K562 (cell line): Measurements from ENCODE around the gene JAKMIP1. TPM values are rescaled to one million over a fixed set of nuclear protein-coding genes. Genes with fewer than 3 reads are reported as not detected.
A peak's percentile ranks its signal among the peaks of the same experiment; 100 is the strongest.

ENCODE experiments used
- ATAC-seq: fragments of 200-7000 bp; cut with Tn5 transposase; 3 replicates; pipeline ENCODE4 v1.9.1; 2020; ENCODE audit warnings: moderate library complexity
- BruUV-seq: library from RNA; stranded (reverse); fragments of 400-500 nt; replicated peaks from 2 replicates; lab custom pipeline; 2021; lab: Mats Ljungman, UMichigan
- CTCF ChIA-PET: fragments of 300-600 bp; formaldehyde crosslinking; extraction: SDS; loops from one replicate; lab custom pipeline; 2021; ENCODE audit warnings: low intra/inter-chr PET ratio; lab: Yijun Ruan, JAX
- POLR2A ChIA-PET: fragments of 300-600, 350-650 bp; sonication (Branson Sonifier 250); formaldehyde crosslinking; extraction: SDS; loops from one replicate; lab custom pipeline; 2021; ENCODE audit warnings: antibody characterized with exemption, inconsistent platforms; lab: Yijun Ruan, JAX
- DNase-seq, 4 experiments: peaks; one replicate each; pipeline versions ENCODE4 v3.0.0 to v3.0.0-alpha.2; 2011 to 2018; ENCODE audit warnings: low spot score in 3 of 4, mixed read lengths in 3 of 4; ENCODE audit errors: extremely low read depth in 1 of 4
- FAIRE-seq: peaks from 2 replicates; lab custom pipeline; 2011; peaks lifted over from hg19 to GRCh38; lab: Jason Lieb, UNC
- H2AFZ ChIP-seq: 2 replicates; pipeline ENCODE4 v1.6.0; 2011; ENCODE audit warnings: low read depth, low read length, control low read depth, inconsistent platforms
- H3K27ac ChIP-seq: fragments of 200-600 bp; 3 replicates; pipeline ENCODE4 v1.8.0; 2011; ENCODE audit warnings: low read depth, mild to moderate bottlenecking, control low read depth, inconsistent platforms, low read length, moderate library complexity, mixed read lengths; ENCODE audit errors: extremely low read depth
- H3K27me3 ChIP-seq, 2 experiments: fragments of 300-600 bp in 1 of 2; 2 replicates in 1 of 2; 3 replicates in 1 of 2; pipeline versions ENCODE4 v1.6.0 to v1.8.0; 2011; ENCODE audit warnings: inconsistent platforms in 2 of 2, low read length in 2 of 2, mild to moderate bottlenecking in 1 of 2, mixed read lengths in 1 of 2, moderate library complexity in 1 of 2; ENCODE audit not compliant: control insufficient read depth in 2 of 2, insufficient read depth in 2 of 2
- H3K36me3 ChIP-seq: fragments of 300-600 bp; 3 replicates; pipeline ENCODE4 v1.8.0; 2011; ENCODE audit warnings: mild to moderate bottlenecking, low read length, inconsistent platforms; ENCODE audit not compliant: control insufficient read depth, insufficient read depth
- H3K4me1 ChIP-seq, 2 experiments: fragments of 200-600 bp in 1 of 2; replicated peaks in 1 of 2; 2 replicates in 1 of 2; 3 replicates in 1 of 2; pipeline versions ENCODE4 v1.5.1 to v1.8.0; 2011; ENCODE audit warnings: inconsistent platforms in 2 of 2, low read length in 2 of 2, mild to moderate bottlenecking in 1 of 2, mixed read lengths in 1 of 2, moderate library complexity in 1 of 2; ENCODE audit not compliant: control insufficient read depth in 2 of 2, insufficient read depth in 2 of 2
- H3K4me2 ChIP-seq: 2 replicates; pipeline ENCODE4 v1.6.1; 2011; ENCODE audit warnings: low read length, control low read depth, inconsistent platforms, mixed read lengths; ENCODE audit not compliant: insufficient read depth
- H3K4me3 ChIP-seq: fragments of 200-600 bp; sonication (generic), shearing (Covaris generic); 2 replicates; pipeline ENCODE4 v1.5.1; 2016; ENCODE audit warnings: control low read depth, inconsistent platforms
- H3K79me2 ChIP-seq: fragments of 200-600 bp; 3 replicates; pipeline ENCODE4 v1.8.0; 2011; ENCODE audit warnings: low read length, inconsistent platforms; ENCODE audit not compliant: control insufficient read depth, insufficient read depth
- H3K9ac ChIP-seq, 2 experiments: 2 replicates each; pipeline versions ENCODE4 v1.6.0 to v1.6.1; 2011; ENCODE audit warnings: low read depth in 2 of 2, low read length in 2 of 2, control low read depth in 1 of 2, inconsistent platforms in 1 of 2, mild to moderate bottlenecking in 1 of 2, mixed read lengths in 1 of 2; ENCODE audit not compliant: insufficient read depth in 1 of 2
- H3K9me1 ChIP-seq: one replicate; pipeline ENCODE4 v1.6.0; 2011; ENCODE audit warnings: inconsistent platforms, mild to moderate bottlenecking, low read length, moderate library complexity; ENCODE audit not compliant: control insufficient read depth, insufficient read depth
- H3K9me3 ChIP-seq: replicated peaks from 2 replicates; pipeline ENCODE4 v1.5.1; 2011; ENCODE audit warnings: low read depth, low read length, inconsistent platforms; ENCODE audit not compliant: control insufficient read depth, insufficient read depth
- H4K20me1 ChIP-seq: replicated peaks from 2 replicates; pipeline ENCODE4 v1.6.1; 2011; ENCODE audit warnings: low read length, inconsistent platforms, mixed read lengths; ENCODE audit not compliant: control insufficient read depth, insufficient read depth
- RNF2 ChIP-seq: sonication (generic); IDR thresholded peaks from 2 replicates; pipeline ENCODE4 v1.6.1; 2016
- SP1 ChIP-seq: sonication (generic); formaldehyde crosslinking; IDR thresholded peaks from 2 replicates; pipeline ENCODE4 v1.8.1; 2022; ENCODE audit warnings: mild to moderate bottlenecking, missing genetic modification reagents
- WGBS: fragments of 100-300 bp; shearing (Covaris generic); methylation state at CpG from one replicate; pipeline ENCODE4 v1.1.6; 2016; ENCODE audit warnings: low coverage, mixed read lengths; ENCODE audit not compliant: insufficient coverage; ENCODE audit errors: missing lambda C conversion rate; 5-methylcytosine and 5-hydroxymethylcytosine counted together
- in situ Hi-C: fragments of 300-500 bp; cut with MboI; formaldehyde crosslinking; loops from 4 replicates; pipeline ENCODE4 v1.15.0; 2018; ENCODE audit warnings: inconsistent platforms, mixed read lengths
- intact Hi-C: fragments of 100-400 bp; cut with micrococcal nuclease; formaldehyde crosslinking; loops from 2 replicates; pipeline ENCODE4 v1.14.2; 2022
- polyA plus RNA-seq, 8 experiments: library from polyadenylated mRNA; depleted of rRNA in 4 of 8; stranded (reverse) in 5 of 8; unstranded in 3 of 8; fragments of >200 nt; fragmentation: Nextera tagmentation in 2 of 8; fragmentation: Illumina TruSeq in 1 of 8; extraction: Ambion mirVana in 2 of 8; extraction: Trizol in 1 of 8; gene quantifications; 2 replicates each; pipeline versions ENCODE4 v1.2.1 to v1.2.3, GENCODE V29; 2011 to 2014; ENCODE audit warnings: inconsistent platforms in 1 of 8, missing spikeins in 1 of 8
- total RNA-seq, 7 experiments: library from RNA; depleted of rRNA in 6 of 7; stranded (reverse); fragments of >200 nt in 6 of 7; fragmentation: Illumina TruSeq in 2 of 7; extraction: Trizol in 2 of 7; gene quantifications; 2 replicates each; pipeline versions ENCODE4 v1.2.1 to v1.2.3, GENCODE V29; 2011 to 2021; ENCODE audit warnings: low replicate concordance in 1 of 7
- TF ChIP-seq, protein P1 (sequence below): fragments of 250-450 bp; sonication (Bioruptor Pico); IDR thresholded peaks from 2 replicates; pipeline ENCODE4 v1.9.0; 2021; ENCODE audit warnings: mild to moderate bottlenecking
- TF ChIP-seq, protein P2 (sequence below): fragments of 200-400 bp; formaldehyde crosslinking; IDR thresholded peaks from 2 replicates; pipeline ENCODE4 v1.6.1; 2017; ENCODE audit warnings: mild to moderate bottlenecking, low read depth, low read length, moderate library complexity
- TF ChIP-seq, protein P3 (sequence below): fragments of 450-650 bp; IDR thresholded peaks from 2 replicates; pipeline ENCODE4 v1.6.1; 2018; ENCODE audit not compliant: partially characterized antibody

Gene JAKMIP1
- total and polyA plus RNA-seq, 9 of the 15 experiments (the other 6 are each of a cell fraction or from before 2014, with no cell fraction given): not detected

DNA sequence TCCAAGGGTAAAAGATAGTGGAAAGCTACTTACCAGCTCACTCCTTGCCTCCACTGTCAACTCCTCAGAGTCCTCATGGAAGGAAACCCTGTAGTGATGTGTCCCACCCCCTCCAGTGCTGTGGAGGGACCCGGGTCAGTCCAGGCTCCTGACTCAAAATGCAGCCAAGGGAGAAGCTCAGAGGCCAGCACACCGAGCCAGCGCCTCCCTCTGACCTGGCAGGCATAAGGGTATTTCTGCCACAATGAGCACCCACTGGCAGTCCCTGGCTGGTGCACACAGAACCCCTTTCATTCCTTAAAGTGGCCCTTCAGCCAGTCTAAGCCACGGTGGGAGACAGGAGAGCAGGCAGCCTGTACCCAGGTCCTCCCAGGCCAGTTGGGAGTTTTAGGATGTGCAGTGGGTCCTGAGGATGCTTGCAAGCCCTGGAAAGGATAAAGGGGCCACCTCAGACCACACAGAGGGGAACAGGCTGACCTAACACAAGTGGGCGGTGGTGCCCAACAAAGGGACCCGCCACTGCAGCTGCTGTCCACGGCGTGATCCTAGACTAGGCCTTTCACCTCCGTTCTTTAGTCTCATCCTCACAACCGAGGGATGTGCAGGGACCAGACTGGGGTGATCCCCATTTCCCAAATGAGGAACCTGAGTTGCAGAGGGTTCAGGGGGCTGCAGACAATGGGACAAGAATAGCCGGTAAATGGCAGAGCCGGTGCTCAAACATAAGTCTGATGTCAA lies 5.7 kb downstream of the JAKMIP1 start:
- no peaks in the 10 kb centered on the region for H3K79me2 ChIP-seq
- no peak overlapping the region for H3K4me3 ChIP-seq
- no peaks in the 10 kb centered on the region; the same call in 1 of the 2 replicates for H4K20me1 ChIP-seq
- intact Hi-C loops (no loop called here), in situ Hi-C loops (no loop called here)
- peaks cover 2 to 45% of the 10 kb centered on the region in 2 experiments; a peak in 3 of 5 replicates for H3K27me3 ChIP-seq
- no peaks in the 10 kb centered on the region for H3K9me1 ChIP-seq
- TF ChIP-seq, protein P1, sequence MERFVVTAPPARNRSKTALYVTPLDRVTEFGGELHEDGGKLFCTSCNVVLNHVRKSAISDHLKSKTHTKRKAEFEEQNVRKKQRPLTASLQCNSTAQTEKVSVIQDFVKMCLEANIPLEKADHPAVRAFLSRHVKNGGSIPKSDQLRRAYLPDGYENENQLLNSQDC (CRISPR knock-in tag): no peak
- TF ChIP-seq, protein P2, sequence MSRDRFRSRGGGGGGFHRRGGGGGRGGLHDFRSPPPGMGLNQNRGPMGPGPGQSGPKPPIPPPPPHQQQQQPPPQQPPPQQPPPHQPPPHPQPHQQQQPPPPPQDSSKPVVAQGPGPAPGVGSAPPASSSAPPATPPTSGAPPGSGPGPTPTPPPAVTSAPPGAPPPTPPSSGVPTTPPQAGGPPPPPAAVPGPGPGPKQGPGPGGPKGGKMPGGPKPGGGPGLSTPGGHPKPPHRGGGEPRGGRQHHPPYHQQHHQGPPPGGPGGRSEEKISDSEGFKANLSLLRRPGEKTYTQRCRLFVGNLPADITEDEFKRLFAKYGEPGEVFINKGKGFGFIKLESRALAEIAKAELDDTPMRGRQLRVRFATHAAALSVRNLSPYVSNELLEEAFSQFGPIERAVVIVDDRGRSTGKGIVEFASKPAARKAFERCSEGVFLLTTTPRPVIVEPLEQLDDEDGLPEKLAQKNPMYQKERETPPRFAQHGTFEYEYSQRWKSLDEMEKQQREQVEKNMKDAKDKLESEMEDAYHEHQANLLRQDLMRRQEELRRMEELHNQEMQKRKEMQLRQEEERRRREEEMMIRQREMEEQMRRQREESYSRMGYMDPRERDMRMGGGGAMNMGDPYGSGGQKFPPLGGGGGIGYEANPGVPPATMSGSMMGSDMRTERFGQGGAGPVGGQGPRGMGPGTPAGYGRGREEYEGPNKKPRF: no peak
- TF ChIP-seq RNF2 (no peak), SP1 (CRISPR knock-in tag) (no peak)
- TF ChIP-seq, protein P3, sequence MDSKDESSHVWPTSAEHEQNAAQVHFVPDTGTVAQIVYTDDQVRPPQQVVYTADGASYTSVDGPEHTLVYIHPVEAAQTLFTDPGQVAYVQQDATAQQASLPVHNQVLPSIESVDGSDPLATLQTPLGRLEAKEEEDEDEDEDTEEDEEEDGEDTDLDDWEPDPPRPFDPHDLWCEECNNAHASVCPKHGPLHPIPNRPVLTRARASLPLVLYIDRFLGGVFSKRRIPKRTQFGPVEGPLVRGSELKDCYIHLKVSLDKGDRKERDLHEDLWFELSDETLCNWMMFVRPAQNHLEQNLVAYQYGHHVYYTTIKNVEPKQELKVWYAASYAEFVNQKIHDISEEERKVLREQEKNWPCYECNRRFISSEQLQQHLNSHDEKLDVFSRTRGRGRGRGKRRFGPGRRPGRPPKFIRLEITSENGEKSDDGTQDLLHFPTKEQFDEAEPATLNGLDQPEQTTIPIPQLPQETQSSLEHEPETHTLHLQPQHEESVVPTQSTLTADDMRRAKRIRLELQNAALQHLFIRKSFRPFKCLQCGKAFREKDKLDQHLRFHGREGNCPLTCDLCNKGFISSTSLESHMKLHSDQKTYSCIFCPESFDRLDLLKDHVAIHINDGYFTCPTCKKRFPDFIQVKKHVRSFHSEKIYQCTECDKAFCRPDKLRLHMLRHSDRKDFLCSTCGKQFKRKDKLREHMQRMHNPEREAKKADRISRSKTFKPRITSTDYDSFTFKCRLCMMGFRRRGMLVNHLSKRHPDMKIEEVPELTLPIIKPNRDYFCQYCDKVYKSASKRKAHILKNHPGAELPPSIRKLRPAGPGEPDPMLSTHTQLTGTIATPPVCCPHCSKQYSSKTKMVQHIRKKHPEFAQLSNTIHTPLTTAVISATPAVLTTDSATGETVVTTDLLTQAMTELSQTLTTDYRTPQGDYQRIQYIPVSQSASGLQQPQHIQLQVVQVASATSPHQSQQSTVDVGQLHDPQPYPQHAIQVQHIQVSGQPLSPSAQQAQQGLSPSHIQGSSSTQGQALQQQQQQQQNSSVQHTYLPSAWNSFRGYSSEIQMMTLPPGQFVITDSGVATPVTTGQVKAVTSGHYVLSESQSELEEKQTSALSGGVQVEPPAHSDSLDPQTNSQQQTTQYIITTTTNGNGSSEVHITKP: peak; percentile 47
- 0% methylated on average over 11 of the region's 12 CpGs for WGBS
- no peaks in the 10 kb centered on the region; the same call in 1 of the 2 replicates for H3K9me3 ChIP-seq
- no peak overlapping the region for H2AFZ ChIP-seq
- FAIRE-seq (no peak), DNase-seq (no peak), ATAC-seq (no peak)
- CTCF ChIA-PET: no interaction called here
- H3K4me1 ChIP-seq: peaks cover 0 to 7% of the 10 kb centered on the region in 2 experiments; a peak in 1 of 5 replicates
- no TSS peak for BruUV-seq
- H3K4me2 ChIP-seq: no peak overlapping the region
- no peak overlapping the region for H3K9ac ChIP-seq
- H3K27ac ChIP-seq: no peak overlapping the region
- no peaks in the 10 kb centered on the region for H3K36me3 ChIP-seq
- POLR2A ChIA-PET: no interaction called here
